Uterus (tissue), 2 donors: Measurements from ENCODE around the gene NRROS.

Source experiments
- POLR2A ChIP-seq, 2 donors: fragments of 450-650 bp; IDR thresholded peaks; one replicate each; pipeline ENCODE4 v1.6.1; 2016; ENCODE audit warnings: antibody characterized with exemption in 2 of 2, mild to moderate bottlenecking in 1 of 2, moderate library complexity in 1 of 2
- TF ChIP-seq, protein P1 (sequence below), 4 experiments: fragments of 200-600 bp in 2 of 4; fragments of 450-650 bp in 2 of 4; sonication (generic) in 2 of 4; IDR thresholded peaks; one replicate each; pipeline ENCODE4 v1.5.1; 2016 to 2019; ENCODE audit warnings: antibody characterized with exemption in 4 of 4, mild to moderate bottlenecking in 2 of 4, moderate library complexity in 1 of 4

DNA sequence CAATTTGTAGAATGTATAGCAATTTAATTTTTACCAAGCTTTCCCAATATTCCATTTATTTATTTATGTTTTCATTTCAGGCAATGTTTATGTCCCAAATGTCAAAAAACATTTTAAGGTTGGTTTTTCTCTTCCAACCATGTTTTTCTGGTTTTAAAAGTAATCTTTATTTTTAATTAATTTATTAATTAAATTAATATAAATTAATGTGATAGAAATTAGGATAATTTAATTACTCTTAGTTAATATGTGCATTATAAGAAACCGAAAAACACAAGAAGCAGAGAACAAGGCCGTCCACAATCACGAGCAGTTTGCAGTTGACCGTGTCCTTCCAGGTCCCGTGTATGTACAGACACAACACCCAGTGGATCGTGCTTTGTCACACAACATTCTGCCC is 36.8 kb upstream of the NRROS start:
- TF ChIP-seq, protein P1, sequence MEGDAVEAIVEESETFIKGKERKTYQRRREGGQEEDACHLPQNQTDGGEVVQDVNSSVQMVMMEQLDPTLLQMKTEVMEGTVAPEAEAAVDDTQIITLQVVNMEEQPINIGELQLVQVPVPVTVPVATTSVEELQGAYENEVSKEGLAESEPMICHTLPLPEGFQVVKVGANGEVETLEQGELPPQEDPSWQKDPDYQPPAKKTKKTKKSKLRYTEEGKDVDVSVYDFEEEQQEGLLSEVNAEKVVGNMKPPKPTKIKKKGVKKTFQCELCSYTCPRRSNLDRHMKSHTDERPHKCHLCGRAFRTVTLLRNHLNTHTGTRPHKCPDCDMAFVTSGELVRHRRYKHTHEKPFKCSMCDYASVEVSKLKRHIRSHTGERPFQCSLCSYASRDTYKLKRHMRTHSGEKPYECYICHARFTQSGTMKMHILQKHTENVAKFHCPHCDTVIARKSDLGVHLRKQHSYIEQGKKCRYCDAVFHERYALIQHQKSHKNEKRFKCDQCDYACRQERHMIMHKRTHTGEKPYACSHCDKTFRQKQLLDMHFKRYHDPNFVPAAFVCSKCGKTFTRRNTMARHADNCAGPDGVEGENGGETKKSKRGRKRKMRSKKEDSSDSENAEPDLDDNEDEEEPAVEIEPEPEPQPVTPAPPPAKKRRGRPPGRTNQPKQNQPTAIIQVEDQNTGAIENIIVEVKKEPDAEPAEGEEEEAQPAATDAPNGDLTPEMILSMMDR (IDR thresholded peaks at IDR 0.05), result no peak
- TF ChIP-seq POLR2A (IDR thresholded peaks at IDR 0.05), result no peak
